ENCODE data around the gene MAMLD1. TPM values are rescaled to one million over a fixed set of nuclear protein-coding genes. Genes with fewer than 3 reads are reported as not detected.

MAMLD1 gene
- total and polyA plus RNA-seq, 2 of the 8 experiments (the other 6 are each of a cell fraction or from before 2014, with no cell fraction given): 0.09 to 0.26 TPM

- Histone ChIP-seq H3K18ac (ENCODE audit: extremely low read depth, low read length) (no peak overlapping the region), H2BK5ac (ENCODE audit: low read depth, low read length) (no peak overlapping the region), H2AFZ (ENCODE audit: low read length) (no peak overlapping the region), H3K4me1 (replicated peaks in 1 of 4; ENCODE audit: control insufficient read depth in 3 of 4, insufficient read depth in 4 of 4, low read length in 3 of 4) (no peaks in the 10 kb centered on the region), H3K9me3 (ENCODE audit: insufficient read depth in 2 of 2, low read depth in 1 of 2, low read length in 1 of 2) (no peaks in the 10 kb centered on the region), H3K4me3 (ENCODE audit: extremely low read depth in 1 of 4, insufficient read depth in 2 of 4, low read depth in 3 of 4, low read length in 4 of 4) (no peak overlapping the region), H3K9ac (replicated peaks in 1 of 4; ENCODE audit: extremely low read depth in 1 of 4, low read depth in 3 of 4, low read length in 3 of 4) (no peak overlapping the region), H3K79me2 (ENCODE audit: control insufficient read depth in 1 of 2, insufficient read depth in 2 of 2, low read length in 2 of 2) (no peaks in the 10 kb centered on the region), H3K4ac (replicated peaks; ENCODE audit: insufficient read length, low read depth, low read length) (no peak overlapping the region), H4K91ac (replicated peaks; ENCODE audit: insufficient read length, low read length) (no peak overlapping the region), H2BK15ac (ENCODE audit: low read length) (no peak overlapping the region), H3K56ac (replicated peaks; ENCODE audit: insufficient read length, low read depth, low read length) (no peak overlapping the region), H3K27me3 (replicated peaks in 1 of 4; ENCODE audit: control insufficient read depth in 3 of 4, extremely low read depth in 1 of 4, insufficient read depth in 3 of 4, low read length in 3 of 4) (no peaks in the 10 kb centered on the region), H4K8ac (ENCODE audit: extremely low read depth, insufficient read depth, low read length) (no peak overlapping the region), H4K20me1 (replicated peaks in 1 of 2; ENCODE audit: control insufficient read depth in 1 of 2, insufficient read depth in 2 of 2, low read length in 2 of 2) (no peaks in the 10 kb centered on the region), H3K79me1 (ENCODE audit: low read depth, low read length) (no peaks in the 10 kb centered on the region), H4K5ac (ENCODE audit: insufficient read length, low read depth, low read length) (no peak overlapping the region), H3K14ac (ENCODE audit: insufficient read length) (no peak overlapping the region), H2BK12ac (ENCODE audit: low read depth, low read length) (no peak overlapping the region), H2AK5ac (ENCODE audit: low read depth, low read length) (no peak overlapping the region), H2BK20ac (ENCODE audit: low read length) (no peak overlapping the region), H3K23ac (ENCODE audit: insufficient read length) (no peak overlapping the region), H2BK120ac (replicated peaks; ENCODE audit: low read depth, low read length) (no peak overlapping the region), H3K4me2 (ENCODE audit: insufficient read depth in 1 of 2, low read depth in 2 of 2, low read length in 2 of 2) (no peak overlapping the region), H3K36me3 (ENCODE audit: control insufficient read depth in 2 of 4, insufficient read depth in 4 of 4, low read length in 3 of 4) (no peaks in the 10 kb centered on the region), H3K27ac (ENCODE audit: low read depth, low read length) (no peak overlapping the region), H3K23me2 (ENCODE audit: low read depth, low read length) (no peaks in the 10 kb centered on the region)
- ChIA-PET CTCF (ENCODE audit: partially characterized antibody) (interaction anchor here (0.6 to 3.2 kb wide), 2 partner anchors 10 to 483 kb away, joined by 3 to 14 read pairs; no protein-coding TSS in a partner anchor), POLR2A (ENCODE audit: partially characterized antibody) (no interaction called here)
- no peak for FAIRE-seq
- WGBS, 2 experiments (ENCODE audit: extremely low coverage in 1 of 2, insufficient coverage in 1 of 2, insufficient read length in 1 of 2, insufficient replicate concordance in 2 of 2, low coverage in 1 of 2, low lambda C conversion rate in 2 of 2, missing lambda C conversion rate in 1 of 2): 87% methylated on average over 9 of the region's 10 CpGs; no CpG with 5 or more reads in 1 of the 2 experiments
- no peak for DNase-seq (ENCODE audit: low read depth in 1 of 2, low spot score in 2 of 2)
- TF ChIP-seq BCL11A (IDR thresholded peaks at IDR 0.05; ENCODE audit: low read depth in 2 of 2, low read length in 2 of 2) (no peak), SAP30 (IDR thresholded peaks at IDR 0.05; ENCODE audit: insufficient read depth, insufficient replicate concordance, low read length) (no peak), ATF2 (IDR thresholded peaks at IDR 0.05; ENCODE audit: low read length) (no peak), TAF7 (optimal IDR thresholded peaks at IDR 0.05; ENCODE audit: borderline replicate concordance, low read depth, low read length) (no peak), PHF8 (conservative IDR thresholded peaks at IDR 0.05; ENCODE audit: low read depth, low read length) (no peak), BACH1 (IDR thresholded peaks at IDR 0.05; ENCODE audit: low read length) (no peak), JUN (IDR thresholded peaks at IDR 0.05; ENCODE audit: low read depth, low read length) (no peak), RXRA (IDR thresholded peaks at IDR 0.05; ENCODE audit: insufficient read depth, low read depth, low read length) (no peak), ATF3 (IDR thresholded peaks at IDR 0.05; ENCODE audit: insufficient read depth, low read depth, low read length) (no peak), KDM1A (IDR thresholded peaks at IDR 0.05; ENCODE audit: borderline replicate concordance, low read length) (no peak)
Observed at GRCh38 chrX:150525061-150525919, 162.2 kb downstream of the MAMLD1 start.
